Muscle layer of duodenum (tissue), 2 donors: ENCODE data around the gene VSTM2B.

Experiments used
- H3K27ac ChIP-seq: one replicate; pipeline ENCODE4 v1.7.0; 2013; ENCODE audit warnings: mild to moderate bottlenecking, low read length
- H3K27me3 ChIP-seq: one replicate; pipeline ENCODE4 v1.7.0; 2013; ENCODE audit warnings: low read depth, mild to moderate bottlenecking, control low read depth, low read length
- H3K36me3 ChIP-seq, 2 donors: one replicate each; pipeline ENCODE4 v1.7.0; 2013; ENCODE audit warnings: low read length in 2 of 2, control low read depth in 1 of 2, mild to moderate bottlenecking in 1 of 2; ENCODE audit not compliant: insufficient read depth in 2 of 2, control insufficient read depth in 1 of 2
- H3K4me1 ChIP-seq, 2 donors: one replicate each; pipeline ENCODE4 v1.7.0; 2013; ENCODE audit warnings: low read length in 2 of 2, mild to moderate bottlenecking in 2 of 2, control low read depth in 1 of 2, moderate library complexity in 1 of 2; ENCODE audit not compliant: insufficient read depth in 2 of 2, control insufficient read depth in 1 of 2
- H3K4me3 ChIP-seq, 2 donors: one replicate each; pipeline ENCODE4 v1.7.0; 2013; ENCODE audit warnings: low read length in 2 of 2, low read depth in 1 of 2, mild to moderate bottlenecking in 1 of 2
- H3K9me3 ChIP-seq, 2 donors: one replicate each; pipeline ENCODE4 v1.7.0; 2013; ENCODE audit warnings: low read length in 2 of 2, control low read depth in 1 of 2, mild to moderate bottlenecking in 1 of 2; ENCODE audit not compliant: control insufficient read depth in 1 of 2
- donor health status: healthy.

VSTM2B gene

DNA sequence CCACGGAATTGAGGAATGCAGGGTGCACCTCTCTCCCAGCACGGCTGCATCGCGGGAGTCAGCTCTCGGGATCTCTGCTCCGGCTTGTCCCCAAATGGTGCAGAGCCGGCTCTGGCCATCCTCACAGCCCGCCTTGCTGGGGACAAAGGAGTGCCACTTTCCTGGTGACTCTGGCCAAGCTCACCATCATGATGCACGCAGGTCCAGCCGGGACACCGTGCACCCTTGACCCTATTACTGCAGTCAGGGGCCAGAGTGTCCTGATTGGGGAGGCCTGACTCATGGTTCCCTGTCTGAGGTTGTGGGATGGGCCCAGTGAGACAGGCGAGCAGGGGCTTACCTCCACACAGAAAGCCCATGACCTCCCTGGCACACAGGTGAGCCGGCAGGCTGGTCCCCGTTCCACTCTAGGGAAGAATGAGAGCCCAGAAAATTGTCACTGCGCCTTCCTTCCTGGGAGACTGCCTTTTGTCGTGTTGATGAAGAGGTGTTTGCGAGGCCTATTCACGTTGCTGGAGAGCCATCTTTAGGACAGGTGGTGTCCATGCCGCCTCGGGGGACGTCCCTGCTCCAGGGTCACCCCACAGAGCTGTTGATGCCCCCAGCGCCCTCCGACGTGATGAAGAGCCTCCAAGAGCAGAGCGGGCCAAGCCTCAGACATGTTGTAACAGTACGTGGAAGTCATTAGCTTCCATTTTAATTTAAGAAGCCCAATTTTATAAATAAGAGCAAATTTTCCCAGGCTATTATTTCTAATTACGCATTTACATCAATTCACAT lies 18.5 kb upstream of the VSTM2B start:
- Histone ChIP-seq H3K27me3 (peaks cover 3% of the 10 kb centered on the region), H3K4me3 (no peak overlapping the region), H3K4me1 (no peaks in the 10 kb centered on the region), H3K27ac (no peak overlapping the region), H3K36me3 (no peaks in the 10 kb centered on the region), H3K9me3 (no peaks in the 10 kb centered on the region)

DNA sequence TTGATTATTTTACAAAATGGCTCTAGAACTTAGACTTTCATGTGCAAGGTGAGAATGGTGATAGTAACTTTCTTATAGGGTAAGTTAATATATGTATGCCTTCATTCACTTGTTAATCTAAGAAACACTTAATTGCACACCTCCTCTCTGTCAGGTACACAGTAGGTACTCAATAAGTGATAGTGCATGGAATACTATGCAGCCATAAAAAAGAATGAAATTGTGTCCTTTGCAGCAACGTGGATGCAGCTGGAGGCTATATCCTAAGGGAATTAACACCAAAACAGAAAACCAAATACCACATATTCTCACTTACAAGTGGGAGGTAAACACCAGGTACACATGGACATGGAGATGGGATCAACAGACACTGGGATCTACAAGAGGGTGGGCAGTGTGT lies 17.6 kb upstream of the VSTM2B start:
- Histone ChIP-seq H3K4me1 (no peaks in the 10 kb centered on the region), H3K4me3 (no peak overlapping the region), H3K36me3 (no peaks in the 10 kb centered on the region), H3K27me3 (peaks cover 3% of the 10 kb centered on the region), H3K27ac (no peak overlapping the region), H3K9me3 (no peaks in the 10 kb centered on the region)

DNA sequence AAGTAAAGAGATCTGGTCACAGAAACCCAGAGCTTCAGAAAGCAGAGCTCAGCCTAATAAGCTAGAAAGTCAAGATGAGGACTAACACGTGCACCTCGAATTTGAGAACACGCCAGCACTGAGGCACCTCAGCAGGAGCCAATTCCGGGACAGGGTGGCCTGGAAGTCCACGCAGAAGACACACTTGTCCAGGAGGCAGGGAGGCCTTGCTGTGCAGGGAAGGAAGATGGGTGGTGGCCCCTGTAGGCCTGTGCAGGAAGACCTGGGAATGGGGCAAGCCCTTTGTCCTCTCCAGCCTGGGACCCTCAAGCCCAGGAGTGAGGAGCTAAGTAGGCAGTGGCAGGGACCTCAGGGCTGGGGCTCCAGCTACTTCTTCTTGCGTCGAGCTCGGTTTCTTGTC lies 16.3 kb upstream of the VSTM2B start:
- Histone ChIP-seq H3K36me3 (no peaks in the 10 kb centered on the region), H3K9me3 (no peaks in the 10 kb centered on the region), H3K4me3 (no peak overlapping the region), H3K27me3 (peaks cover 3% of the 10 kb centered on the region), H3K27ac (no peak overlapping the region), H3K4me1 (no peaks in the 10 kb centered on the region)

DNA sequence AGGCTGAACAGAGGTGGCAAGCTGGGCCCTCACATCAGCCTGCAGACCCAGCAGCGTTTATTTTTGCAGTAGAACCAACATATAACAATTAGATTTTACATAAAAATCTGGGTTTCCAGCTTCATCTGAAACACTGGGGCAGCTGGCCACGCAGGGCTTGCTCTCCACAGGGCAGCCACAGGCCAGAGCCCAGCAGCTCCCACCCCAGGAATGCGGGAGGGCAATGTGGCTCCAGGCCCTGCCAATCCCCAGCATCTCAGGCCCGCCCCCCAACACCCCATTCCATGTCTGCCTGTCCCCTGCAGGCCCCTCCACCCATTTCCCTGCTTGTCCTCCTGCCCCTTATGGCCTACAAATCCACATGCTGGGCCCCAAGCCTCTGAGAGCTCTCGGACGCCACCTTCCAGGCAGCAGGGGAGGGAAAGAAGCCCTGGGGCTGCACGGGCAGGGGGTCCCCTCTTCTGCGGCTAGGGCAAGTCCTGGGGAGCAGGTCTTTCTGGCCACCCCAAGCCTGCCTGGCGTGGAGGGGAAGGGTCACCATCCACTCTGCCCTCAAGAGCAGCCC lies 15.0 kb upstream of the VSTM2B start:
- Histone ChIP-seq H3K36me3 (no peaks in the 10 kb centered on the region), H3K27ac (no peak overlapping the region), H3K27me3 (peaks cover 3% of the 10 kb centered on the region), H3K4me3 (no peak overlapping the region), H3K4me1 (no peaks in the 10 kb centered on the region), H3K9me3 (no peaks in the 10 kb centered on the region)

DNA sequence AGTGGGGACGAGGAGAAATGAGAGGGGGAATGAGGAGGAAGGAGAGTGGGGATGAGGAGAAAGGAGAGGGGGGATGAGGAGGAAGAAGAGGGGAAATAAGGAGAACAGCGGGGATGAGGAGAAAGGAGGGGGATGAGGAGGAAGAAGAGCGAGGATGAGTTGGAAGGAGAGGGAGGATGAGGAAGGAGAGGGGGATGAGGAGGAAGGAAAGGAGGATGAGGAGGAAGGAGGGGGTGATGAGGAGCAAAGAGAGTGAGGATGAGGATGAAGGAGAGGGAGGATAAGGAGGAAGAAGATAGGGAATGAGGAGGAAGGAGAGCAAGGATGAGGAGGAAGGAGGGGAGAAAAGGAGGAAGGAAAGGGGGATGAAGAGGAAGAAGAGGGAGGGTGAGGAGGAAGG lies 14.0 kb upstream of the VSTM2B start:
- H3K27me3 ChIP-seq: peaks cover 3% of the 10 kb centered on the region
- H3K27ac ChIP-seq: no peak overlapping the region
- H3K36me3 ChIP-seq: no peaks in the 10 kb centered on the region
- no peak overlapping the region for H3K4me3 ChIP-seq
- no peaks in the 10 kb centered on the region for H3K9me3 ChIP-seq
- no peaks in the 10 kb centered on the region for H3K4me1 ChIP-seq

DNA sequence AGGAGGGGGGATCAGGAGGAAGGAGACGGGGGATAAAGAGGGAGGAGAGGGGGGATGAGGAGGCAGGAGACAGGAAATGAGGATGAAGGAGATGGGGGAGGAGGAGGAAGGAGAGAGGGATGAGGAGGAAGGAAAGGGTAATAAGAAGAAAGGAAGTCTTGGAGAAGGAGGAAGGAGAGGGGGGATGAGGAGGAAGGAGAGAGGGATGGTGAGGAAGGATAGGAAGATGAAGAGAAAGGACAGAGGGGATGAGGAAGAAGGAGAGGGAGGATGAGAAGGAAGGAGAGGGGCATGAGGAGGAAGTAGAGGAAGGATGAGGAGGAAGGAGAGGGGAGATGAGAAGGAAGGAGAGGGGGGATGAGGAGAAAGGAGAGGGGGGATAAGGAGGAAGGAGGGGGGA lies 13.0 kb upstream of the VSTM2B start:
- Histone ChIP-seq H3K4me3 (no peak overlapping the region), H3K4me1 (no peaks in the 10 kb centered on the region), H3K27me3 (peaks cover 3% of the 10 kb centered on the region), H3K9me3 (no peaks in the 10 kb centered on the region), H3K36me3 (no peaks in the 10 kb centered on the region), H3K27ac (no peak overlapping the region)

DNA sequence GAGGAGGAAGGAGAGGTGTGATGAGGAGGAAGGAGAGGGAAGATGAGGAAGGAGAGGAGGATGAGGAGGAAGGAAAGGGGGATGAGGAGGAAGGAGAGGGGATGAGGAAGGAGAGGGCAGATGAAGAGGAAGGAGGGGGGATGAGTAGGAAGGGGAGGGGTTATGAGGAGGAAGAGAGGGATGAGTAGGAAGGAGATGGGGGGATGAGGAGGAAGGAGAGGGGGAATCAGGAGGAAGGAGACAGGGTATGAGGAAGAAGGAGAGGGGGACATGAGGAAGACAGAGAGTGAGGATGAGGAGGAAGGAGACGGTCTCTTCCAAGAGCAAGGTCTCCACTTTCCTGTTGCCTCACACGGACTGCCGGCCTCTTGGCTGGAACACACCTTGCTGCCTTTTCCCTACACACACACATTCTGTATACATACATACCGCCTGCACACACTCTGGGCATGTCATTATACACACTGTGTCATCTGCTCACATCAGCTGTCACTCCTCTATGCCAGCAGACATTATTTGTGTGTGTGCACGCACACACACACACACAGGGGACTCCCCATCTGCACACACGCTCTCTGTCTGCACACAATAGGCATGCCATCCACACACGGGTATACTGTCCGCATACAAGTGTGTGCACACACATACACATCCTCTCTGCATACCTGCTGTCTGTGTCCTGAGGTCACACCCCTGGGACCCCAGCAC lies 11.1 kb upstream of the VSTM2B start:
- Histone ChIP-seq H3K27me3 (peaks cover 3% of the 10 kb centered on the region), H3K27ac (no peak overlapping the region), H3K4me3 (no peak overlapping the region), H3K4me1 (no peaks in the 10 kb centered on the region), H3K9me3 (no peaks in the 10 kb centered on the region), H3K36me3 (no peaks in the 10 kb centered on the region)

DNA sequence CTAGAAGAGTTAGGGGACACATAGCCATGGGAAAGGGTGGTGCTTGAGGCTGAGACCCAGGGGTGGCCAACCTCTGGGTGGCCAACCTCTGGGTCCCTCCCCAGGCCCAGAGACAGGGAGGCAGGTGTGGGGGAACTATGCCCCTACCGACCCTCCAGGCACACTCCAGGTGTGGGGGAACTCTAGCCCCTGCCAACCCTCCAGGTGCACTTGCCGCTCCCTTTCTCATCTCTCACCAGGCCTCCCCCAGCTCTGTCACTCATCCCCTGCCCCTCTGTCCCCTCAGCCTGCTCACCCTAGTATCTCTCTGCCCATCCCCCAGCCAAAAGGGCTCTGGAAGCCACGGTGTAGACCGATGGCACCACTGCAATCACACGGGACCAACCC lies 10.6 kb upstream of the VSTM2B start:
- peaks cover under 1% of the 10 kb centered on the region for H3K27me3 ChIP-seq
- no peaks in the 10 kb centered on the region for H3K4me1 ChIP-seq
- no peak overlapping the region for H3K27ac ChIP-seq

DNA sequence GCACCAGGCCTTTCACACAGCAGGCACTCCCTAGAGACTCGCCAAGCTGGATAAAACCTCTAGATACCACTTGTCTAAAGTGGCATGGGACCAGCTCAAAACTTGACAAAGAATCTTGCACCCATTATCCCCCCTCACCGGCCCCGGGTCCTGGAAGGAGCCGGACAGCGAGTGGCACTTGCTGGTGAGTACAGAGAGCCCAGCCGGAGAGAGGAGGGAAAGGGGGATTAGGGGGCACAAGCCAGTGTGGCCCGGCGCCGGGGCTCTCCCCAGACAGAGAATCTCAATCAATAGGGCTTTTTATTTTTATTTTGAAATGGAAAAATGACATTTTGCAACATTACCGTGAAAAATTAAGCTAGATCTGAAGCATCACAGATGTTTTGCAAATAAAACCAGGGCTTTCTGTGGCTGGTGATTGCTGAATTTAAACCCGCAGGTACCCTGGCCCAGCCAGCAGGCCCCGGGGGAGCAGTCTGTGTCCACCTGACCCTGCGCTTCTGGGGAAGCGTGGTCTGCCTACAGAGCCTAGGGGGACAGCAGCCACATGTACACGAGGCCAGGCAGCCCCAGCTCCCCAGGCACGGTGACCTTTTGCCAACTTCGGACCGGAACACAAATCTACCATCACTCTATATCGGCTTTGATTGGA lies 10.0 kb upstream of the VSTM2B start:
- no peaks in the 10 kb centered on the region for H3K36me3 ChIP-seq
- no peaks in the 10 kb centered on the region for H3K9me3 ChIP-seq
- no peak overlapping the region for H3K27ac ChIP-seq
- no peaks in the 10 kb centered on the region for H3K27me3 ChIP-seq
- no peaks in the 10 kb centered on the region for H3K4me1 ChIP-seq
- H3K4me3 ChIP-seq: no peak overlapping the region

More for the DNA sequence above, 10.6 kb upstream of the VSTM2B start:
- no peak overlapping the region for H3K4me3 ChIP-seq
- no peaks in the 10 kb centered on the region for H3K36me3 ChIP-seq
- no peaks in the 10 kb centered on the region for H3K9me3 ChIP-seq

DNA sequence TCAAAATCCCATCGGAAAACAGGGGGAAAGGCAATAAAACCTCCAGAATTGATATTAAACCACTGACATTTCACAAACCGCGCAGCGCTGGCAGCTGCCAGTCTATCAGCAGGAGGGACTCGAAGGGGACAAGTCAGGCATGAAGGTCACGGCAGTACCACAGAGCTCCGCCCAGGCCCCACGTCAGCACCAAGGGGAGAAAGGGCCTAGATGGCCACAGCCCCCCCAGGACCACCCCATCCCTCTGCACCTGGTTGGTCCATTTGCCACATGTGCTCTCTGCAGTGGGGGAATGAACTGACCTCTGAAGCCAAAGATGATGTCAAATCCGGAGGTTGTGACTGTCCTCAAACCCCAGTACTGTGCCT lies 9.5 kb upstream of the VSTM2B start:
- H3K4me3 ChIP-seq: no peak overlapping the region

DNA sequence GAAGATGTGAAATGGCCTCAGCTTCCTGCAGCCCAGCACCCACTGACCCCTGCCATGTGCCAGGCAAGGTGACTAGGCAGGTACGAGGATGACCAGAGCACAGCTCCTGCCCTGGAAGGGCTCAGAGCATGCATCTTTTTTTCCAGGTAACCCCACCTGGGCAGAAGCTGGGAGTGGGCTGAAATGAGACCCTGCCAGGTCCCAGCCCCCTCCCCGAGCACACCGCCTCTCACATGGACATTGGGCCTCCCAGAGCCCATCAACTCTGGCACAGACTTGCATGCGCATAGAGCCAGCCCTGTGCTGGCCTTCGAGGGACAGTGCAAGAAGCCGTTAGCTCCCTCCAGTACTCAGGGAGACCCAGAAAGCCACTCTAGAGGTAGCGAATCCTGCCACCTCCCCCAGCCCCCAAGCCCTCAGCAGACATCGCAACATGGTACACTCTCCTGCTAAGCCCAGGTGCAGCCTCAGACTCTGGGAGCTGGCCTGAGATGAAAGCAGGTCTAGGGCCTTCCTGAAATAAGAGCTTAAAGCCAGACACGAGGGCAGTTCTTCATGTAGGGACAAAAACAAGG lies 8.9 kb upstream of the VSTM2B start:
- no peak overlapping the region for H3K4me3 ChIP-seq
- no peaks in the 10 kb centered on the region for H3K9me3 ChIP-seq
- no peak overlapping the region for H3K27ac ChIP-seq
- H3K4me1 ChIP-seq: no peaks in the 10 kb centered on the region
- H3K27me3 ChIP-seq: no peaks in the 10 kb centered on the region
- no peaks in the 10 kb centered on the region for H3K36me3 ChIP-seq

More for the DNA sequence above, 9.5 kb upstream of the VSTM2B start:
- Histone ChIP-seq H3K27ac (no peak overlapping the region), H3K9me3 (no peaks in the 10 kb centered on the region), H3K36me3 (no peaks in the 10 kb centered on the region), H3K4me1 (no peaks in the 10 kb centered on the region), H3K27me3 (no peaks in the 10 kb centered on the region)
